HG02981 (cell line): ENCODE measurements around the gene TMOD2.
A peak's percentile ranks its signal among the peaks of the same experiment; 100 is the strongest.

Experiments used
- ATAC-seq: cut with Tn5 transposase; IDR thresholded peaks from one replicate; pipeline ENCODE4 v1.9.1; 2021; ENCODE audit warnings: mild to moderate bottlenecking, moderate library complexity; ENCODE audit not compliant: unreplicated experiment

TMOD2 gene

GRCh38 chr15:51750792-51751696, at the start of gene TMOD2:
TSS of gene TMOD2 (plus strand) at chr15:51751597. CDS start at chr15:51766442, 14,845 bp downstream.
- ATAC-seq = peak; percentile 74

- ATAC-seq = no peak
Observed at GRCh38 chr15:51702710-51703109, 48.7 kb upstream of the TMOD2 start.

DNA sequence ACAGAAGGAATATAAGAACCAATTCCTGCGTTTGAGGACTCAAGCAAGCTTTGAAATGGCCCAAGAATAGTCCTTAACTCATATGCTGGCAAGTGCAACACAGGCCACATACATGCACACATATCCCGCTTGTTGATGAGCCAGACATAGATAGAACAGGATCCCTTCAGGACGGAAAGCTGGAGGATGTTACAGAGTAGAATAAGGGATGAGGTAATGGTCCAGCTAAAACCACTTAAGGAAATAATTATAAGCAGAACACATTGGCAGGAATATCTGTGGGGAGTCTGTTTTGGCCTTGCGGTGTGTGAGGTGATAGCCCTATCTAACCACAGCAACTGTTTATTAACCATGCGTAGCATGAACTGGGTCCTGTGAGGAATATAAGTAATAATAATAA, 45.1 kb upstream of the TMOD2 start:
- no peak for ATAC-seq

DNA sequence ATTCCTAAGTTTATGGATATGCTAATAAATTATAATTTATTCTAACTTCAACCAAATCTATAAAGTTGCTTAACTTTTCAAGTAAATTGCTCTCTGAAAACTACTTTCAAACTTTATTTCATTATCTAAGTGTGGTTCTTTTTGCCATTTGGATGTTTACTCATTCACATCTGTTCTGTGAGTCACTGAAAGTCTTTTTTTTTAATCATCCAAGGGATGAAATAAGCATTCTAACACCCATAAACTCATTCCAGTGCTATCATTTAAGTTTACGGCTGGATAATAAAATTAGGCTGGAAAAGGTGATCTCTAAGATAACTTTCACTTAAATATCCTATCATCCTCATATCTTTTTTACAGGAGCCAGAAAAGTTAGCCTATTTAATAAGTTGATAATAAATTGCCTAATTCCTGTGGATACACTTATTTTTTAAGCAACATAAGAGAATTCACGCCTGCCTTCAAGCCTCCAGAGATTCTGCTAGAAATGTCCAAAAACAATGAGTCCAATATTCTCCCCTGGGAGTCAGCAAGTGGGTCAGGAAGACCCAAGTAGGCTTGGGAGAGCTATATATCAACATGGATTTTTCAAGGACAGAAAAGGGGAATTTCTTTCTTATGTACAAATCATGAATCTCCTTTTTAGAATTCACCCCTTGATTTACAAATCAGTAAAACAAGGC, 44.3 kb upstream of the TMOD2 start:
- ATAC-seq = no peak

DNA sequence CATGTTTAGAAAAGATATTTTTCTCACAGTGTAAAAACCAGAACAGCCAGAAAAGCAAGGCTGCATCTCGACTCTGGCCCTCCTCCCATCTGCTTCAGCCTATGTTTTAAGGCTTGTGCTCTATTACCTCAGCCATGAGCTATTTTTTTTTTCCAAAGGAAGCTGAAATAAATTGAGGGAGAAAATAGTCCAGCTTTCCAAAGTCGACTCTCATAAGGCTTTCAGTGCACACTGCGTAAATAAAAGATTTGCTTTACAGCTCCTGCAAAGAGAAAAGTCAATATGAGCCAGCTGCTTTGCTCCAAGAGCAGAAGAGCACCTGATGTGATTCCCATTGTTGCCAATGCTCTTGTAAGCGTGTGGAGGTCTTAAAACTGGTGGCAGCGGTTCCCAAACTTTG, 43.4 kb upstream of the TMOD2 start:
- no peak for ATAC-seq

DNA sequence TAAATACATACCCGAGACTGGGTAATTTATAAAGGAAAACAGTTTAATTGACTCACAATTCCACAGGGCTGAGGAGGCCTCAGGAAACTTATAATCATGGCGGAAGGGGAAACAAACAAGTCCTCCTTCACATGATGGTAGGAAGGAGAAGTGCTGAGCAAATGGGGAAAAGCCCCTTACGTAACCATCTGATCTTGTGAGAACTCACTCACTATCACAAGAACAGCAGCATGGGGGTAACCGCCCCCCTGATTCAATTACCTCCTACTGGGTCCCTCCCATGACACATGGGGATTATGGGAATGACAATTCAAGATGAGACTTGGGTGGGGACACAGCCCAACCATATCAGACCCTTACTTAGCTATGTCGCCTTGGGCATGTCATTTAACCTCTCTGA, 42.4 kb upstream of the TMOD2 start:
- ATAC-seq = no peak

GRCh38 chr15:51714162-51714561, 37.2 kb upstream of the TMOD2 start:
- ATAC-seq = no peak

DNA sequence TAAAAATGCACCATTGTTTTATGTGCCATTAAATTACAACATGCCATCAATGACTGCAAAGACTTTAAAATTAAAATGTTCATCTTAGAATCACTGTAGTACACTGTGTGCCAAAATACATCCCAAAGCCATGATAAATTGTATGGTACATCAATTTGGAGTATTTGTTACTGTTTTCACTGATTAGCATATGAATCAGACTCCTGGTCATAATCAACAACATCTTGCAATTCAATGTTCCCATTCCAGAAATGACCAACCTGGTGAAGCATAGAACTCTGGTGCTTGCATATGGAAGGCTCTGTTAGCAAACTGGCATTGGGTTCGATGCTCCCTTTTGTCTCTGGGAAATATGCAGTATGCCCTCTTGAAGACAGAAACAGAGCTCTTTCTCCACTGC, 36.5 kb upstream of the TMOD2 start:
- no peak for ATAC-seq

DNA sequence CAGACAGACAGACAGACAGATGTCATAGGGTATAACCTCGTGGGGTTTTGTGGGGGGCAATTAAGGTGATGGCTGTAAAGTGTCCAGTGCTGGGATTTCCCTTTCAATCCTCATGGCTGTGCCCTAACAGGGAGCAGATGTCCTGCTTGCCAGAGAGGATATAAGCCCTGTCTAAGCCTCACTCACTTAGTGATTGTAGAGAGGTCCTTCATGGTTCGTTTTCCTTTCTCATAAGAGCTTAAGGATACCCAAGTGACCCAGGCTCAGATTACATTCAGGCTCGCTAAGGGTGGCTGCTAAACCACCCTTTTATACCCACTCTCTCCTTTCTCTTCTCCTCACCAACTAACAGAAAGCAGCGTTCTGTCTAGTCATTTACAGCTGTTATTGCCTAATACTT, 33.2 kb upstream of the TMOD2 start:
- no peak for ATAC-seq

DNA sequence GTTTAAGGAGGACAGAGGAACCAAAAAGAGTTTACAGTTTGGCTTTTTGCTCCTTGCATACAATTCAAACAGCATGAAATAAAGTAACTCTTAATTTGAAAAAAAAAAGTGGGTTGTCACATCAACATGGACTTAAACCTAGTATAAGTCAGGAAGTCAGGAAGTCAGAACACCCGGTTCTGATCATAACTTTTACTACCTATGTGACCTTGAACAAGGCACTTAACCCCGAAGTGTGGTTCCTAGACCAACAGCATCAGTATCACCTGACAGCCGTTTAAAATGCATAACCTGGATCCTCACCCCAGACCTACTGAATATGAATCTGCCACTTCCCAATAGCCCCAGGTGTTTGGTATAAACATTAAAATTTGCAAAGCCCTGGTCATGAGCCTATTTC, 32.7 kb upstream of the TMOD2 start:
- no peak for ATAC-seq

DNA sequence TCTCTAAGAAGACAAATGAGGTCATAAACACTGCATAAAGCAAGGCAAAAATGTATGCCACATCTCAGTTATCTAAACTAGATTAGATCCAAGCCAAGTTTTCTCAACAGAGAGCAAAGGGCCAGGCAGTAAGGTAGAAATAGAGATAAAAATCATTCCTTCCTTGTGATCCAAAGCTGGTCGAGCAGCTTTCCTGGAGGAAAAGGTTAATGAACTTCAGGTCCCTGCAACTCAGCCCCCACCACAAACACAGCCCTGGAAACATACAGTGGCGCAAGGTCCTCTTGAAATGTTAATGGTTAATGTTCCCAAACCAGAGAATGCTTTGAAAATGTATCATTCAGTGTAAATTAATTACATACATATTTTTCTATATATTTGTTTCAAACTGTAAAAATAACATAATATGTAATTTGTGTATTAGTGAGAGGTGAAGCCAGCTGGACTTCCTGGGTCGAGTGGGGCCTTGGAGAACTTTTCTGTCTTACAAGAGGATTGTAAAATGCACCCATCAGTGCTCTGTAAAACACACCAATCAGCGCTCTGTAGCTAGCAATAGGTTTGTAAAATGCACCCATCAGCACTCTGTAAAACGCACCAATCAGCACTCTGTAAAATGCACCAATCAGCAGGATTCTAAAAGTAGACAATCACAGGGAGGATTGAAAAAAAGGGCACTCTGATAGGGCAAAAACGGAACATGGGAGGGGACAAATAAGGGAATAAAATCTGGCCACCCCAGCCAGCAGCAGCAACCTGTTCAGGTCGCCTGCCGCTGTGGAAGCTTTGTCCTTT, 31.0 kb upstream of the TMOD2 start:
- no peak for ATAC-seq

DNA sequence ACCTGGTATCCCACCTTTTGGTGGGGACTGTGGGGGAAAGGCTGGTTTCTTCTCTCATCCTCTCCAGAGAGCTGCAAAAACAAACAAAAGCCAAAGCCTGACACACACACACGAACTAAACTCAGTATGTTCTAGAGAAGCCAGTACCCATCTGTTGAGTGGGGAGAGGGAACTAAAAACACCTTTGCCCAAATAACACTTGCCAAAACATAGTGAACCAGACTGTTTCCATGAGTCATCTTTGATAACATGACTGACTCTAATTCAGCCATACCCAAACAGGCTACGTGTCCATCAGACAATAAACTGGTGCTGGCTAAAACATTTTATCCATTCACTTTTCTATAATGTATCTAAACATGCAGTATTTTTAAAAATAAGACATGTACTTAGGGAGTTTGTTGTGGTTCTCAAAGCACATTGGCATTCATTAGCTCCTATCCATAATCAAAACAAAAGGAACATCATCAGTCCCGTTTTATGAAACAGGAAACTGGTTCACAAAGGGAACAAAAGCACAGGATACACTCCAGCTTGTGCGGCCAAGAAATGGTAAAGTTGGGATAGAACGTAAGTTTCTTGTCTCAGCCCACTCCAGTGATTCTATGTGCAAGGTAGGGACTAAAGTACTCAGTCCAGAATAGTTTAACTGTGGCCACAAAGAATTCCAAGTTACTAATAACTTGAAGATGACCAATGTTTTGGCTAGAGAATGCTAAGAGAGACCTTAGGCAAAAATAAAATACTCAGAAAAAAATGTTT, 30.0 kb upstream of the TMOD2 start:
- no peak for ATAC-seq

DNA sequence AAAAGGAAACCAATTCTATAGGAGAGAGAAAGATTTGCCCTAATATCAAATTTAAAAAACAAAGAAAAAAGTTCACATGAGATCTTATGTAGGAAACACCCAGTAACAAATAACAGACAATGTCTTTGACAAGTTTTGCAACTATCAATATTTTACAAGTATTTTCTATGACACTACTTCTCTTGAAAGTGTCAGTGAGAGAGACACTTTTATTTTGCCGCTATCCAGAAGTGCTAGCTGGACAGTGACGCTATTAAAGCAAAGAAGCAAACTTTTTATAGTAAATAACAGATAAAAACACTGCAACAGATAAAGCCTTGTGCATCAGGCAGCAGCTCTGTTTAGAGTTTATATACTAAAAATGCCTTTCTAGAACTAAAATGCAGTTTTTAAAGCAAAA, 27.2 kb upstream of the TMOD2 start:
- ATAC-seq = no peak

DNA sequence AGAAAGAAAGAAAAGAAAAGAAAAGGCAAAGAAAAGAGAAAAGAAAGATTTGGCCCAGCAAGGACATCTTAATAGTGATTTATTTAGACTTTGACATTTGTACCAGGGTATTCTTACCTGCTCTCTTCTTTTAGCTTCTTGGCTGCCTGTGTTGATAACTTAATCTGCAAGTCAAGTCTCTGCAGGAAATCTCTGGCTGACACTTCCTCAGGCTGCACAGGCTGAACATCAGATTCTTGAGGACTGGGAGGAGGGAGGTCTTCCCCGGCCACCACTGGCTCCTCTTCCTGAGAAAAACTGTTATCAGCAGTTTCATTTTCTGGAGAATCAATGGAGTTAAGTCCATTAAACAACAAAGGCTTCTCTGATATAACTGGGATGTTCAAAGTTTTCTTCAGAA, 26.7 kb upstream of the TMOD2 start:
- no peak for ATAC-seq

DNA sequence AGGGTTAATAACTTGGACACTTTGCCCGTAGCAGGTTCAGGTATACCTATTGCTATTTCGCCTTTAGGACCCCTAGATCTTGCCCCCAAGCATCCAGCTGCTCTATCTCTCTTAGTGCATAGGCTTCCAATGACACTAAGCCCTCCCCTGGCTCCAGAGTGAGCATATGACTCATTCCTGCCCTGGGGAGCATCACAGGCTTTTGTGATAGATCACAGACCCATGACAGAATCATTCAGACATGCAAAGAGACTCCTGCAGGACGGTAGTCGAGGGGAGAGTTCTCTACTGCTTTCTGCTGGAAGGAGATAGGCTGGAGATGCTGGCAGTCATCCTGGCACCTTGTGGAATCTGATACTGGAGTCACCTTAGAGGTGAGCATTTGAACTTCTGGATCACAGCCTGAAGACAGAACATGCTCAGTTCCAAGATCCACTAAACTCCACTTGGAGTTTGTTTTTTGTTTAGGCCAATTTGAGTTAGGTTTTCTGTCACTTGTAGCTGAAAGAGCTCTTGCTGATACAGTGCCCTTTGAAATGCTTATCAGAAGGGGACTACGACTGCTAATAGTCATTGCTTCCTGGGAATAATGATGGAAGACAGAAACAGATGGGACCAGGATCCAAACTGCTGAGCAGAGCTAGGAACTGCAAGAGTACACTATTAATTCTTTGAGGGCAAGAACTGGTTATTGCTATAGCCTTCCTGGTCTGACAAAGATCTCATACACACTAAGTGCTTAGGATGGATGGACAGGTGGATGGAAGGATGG, 24.9 kb upstream of the TMOD2 start:
- ATAC-seq = peak; percentile 87

DNA sequence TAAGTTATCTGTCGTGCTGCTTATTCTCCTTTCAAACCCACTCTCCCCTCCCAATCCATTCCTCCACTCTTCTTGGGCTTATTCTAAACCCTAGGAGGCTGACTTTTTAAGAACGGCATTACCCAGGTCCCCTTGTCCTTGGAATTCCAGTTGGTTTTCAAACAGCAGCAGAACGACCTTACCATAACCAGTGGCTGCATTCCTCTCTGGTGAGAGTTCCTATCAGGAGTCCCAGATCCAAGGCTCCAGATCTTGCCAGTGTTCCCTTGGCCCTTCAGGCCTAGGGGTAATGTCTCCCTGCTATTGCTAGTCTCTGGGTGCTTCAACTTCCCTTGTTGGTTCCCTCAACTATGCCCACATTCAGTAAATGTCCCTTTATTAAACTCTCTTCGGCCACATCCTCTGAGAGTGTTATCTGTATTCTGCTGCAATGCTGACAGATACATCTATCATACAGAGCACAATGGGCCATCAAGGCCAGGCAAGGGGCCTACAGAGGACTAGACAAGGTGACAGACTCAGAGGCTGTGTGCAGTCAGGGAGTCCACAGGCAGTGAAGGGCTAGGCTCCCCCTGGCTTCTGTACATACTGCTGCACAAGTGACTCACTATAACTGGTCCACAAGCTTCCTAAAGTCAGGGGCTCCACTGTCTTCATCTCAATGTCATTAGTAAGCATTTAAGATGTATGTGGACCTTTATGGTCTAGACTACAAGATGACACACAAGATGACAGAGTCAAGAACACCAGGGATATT, 24.1 kb upstream of the TMOD2 start:
- ATAC-seq = no peak

DNA sequence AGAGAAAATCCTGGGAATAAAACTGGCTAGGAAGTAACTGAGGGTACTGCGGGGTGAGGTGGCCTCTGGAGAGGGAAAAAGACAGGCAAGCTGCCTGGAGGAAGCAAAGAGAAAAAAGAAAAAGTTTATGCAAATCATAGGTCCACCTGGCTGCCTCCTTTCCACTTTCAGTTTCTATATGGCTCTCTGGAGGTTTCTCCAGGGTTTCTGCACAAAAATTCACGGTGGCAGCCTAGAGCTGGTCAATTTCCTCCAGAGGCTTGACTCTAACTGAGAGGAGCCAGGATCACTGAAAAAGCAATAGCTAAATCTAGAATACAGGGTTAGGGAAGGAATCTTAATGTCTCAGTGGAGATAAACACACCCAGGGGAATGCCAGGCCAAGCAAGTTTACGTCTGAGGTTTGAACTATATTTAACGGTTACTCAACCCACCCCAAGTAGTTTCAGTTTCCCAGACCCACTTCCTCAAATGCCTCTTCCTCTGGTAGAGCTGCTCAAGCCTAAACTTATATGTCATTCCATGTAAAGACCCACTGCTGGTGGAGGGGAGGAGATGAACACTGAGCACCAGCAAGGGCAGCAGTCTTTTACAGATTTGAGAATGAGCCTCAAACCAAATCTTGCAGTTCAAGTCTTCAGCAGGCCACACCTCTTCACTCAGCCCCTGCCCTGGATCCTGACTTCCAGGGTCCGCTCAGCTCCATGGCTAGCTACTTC, 19.7 kb upstream of the TMOD2 start:
- ATAC-seq = peak; percentile 59

DNA sequence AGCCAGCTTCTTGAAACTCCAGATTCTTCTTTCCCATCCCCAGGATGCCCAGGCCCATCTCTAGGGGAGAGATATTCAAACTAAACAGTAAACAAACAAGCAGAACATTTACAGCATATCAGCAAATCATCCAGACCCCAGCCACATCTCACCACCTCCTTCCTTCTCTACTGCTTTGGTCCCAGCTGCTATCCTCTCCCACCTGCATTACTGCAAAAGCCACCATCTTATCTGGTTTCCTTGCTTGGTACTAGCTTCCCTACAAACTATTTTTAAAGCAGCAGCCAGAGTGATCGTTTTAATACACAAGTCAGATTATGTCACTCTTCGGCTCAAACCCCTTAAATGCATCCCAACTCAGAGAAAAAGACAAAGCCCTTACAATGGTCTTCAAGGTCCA, 18.8 kb upstream of the TMOD2 start:
- no peak for ATAC-seq
